HepG2 (cell line): ENCODE data around the gene MB. TPM values are rescaled to one million over a fixed set of nuclear protein-coding genes. Genes with fewer than 3 reads are reported as not detected.

Source experiments
- ATAC-seq: fragments of 200-7000 bp; cut with Tn5 transposase; 3 replicates; pipeline ENCODE4 v1.9.1; 2020; ENCODE audit warnings: mild to moderate bottlenecking, moderate library complexity
- BruUV-seq: library from RNA; stranded (reverse); fragments of 400-500 nt; replicated peaks from 2 replicates; lab custom pipeline; 2021; lab: Mats Ljungman, UMichigan
- CTCF ChIA-PET: fragments of 300-600 bp; formaldehyde crosslinking; extraction: SDS; loops from one replicate; lab custom pipeline; 2021; ENCODE audit warnings: low total read pairs, inconsistent platforms, low intra/inter-chr PET ratio; lab: Yijun Ruan, JAX
- POLR2A ChIA-PET: fragments of 350-600 bp; sonication (Branson Sonifier 250); formaldehyde crosslinking; loops from one replicate; lab custom pipeline; 2020; ENCODE audit warnings: antibody characterized with exemption, inconsistent platforms; lab: Yijun Ruan, JAX
- DNase-seq: peaks from one replicate; pipeline ENCODE4 v3.0.0-alpha.2; 2015; ENCODE audit warnings: low spot score
- FAIRE-seq: peaks from 3 replicates; lab custom pipeline; 2011; peaks lifted over from hg19 to GRCh38; lab: Jason Lieb, UNC
- H2AFZ ChIP-seq: one replicate; pipeline ENCODE4 v1.6.1; 2011; ENCODE audit warnings: low read length, inconsistent platforms
- H3K27ac ChIP-seq: fragments of 300-600 bp; 3 replicates; pipeline ENCODE4 v1.8.0; 2011; ENCODE audit warnings: mixed run types, mild to moderate bottlenecking, mixed read lengths, low read length, inconsistent platforms; ENCODE audit not compliant: insufficient read depth; ENCODE audit errors: extremely low read length
- H3K27me3 ChIP-seq, 2 experiments: fragments of 200-600 bp in 1 of 2; 2 replicates in 1 of 2; 3 replicates in 1 of 2; pipeline versions ENCODE4 v1.6.0 to v1.8.0; 2011; ENCODE audit warnings: low read length in 2 of 2, mild to moderate bottlenecking in 2 of 2, moderate library complexity in 2 of 2, inconsistent platforms in 1 of 2; ENCODE audit not compliant: insufficient read depth in 2 of 2, control insufficient read depth in 1 of 2
- H3K36me3 ChIP-seq, 2 experiments: fragments of 200-600 bp in 1 of 2; replicated peaks in 1 of 2; 2 replicates in 1 of 2; 3 replicates in 1 of 2; pipeline versions ENCODE4 v1.5.1 to v1.8.0; 2011; ENCODE audit warnings: low read length in 2 of 2, inconsistent platforms in 1 of 2; ENCODE audit not compliant: insufficient read depth in 2 of 2, control insufficient read depth in 1 of 2
- H3K4me1 ChIP-seq: 2 replicates; pipeline ENCODE4 v1.5.1; 2012; ENCODE audit warnings: low read length, inconsistent platforms; ENCODE audit not compliant: insufficient read depth
- H3K4me2 ChIP-seq: 2 replicates; pipeline ENCODE4 v1.6.0; 2011; ENCODE audit warnings: low read depth, low read length, inconsistent platforms
- H3K4me3 ChIP-seq, 3 experiments: fragments of 200-600 bp in 1 of 3; sonication (generic), shearing (Covaris generic) in 1 of 3; replicated peaks in 1 of 3; 2 replicates each; pipeline ENCODE4 v1.5.1; 2011 to 2016; ENCODE audit warnings: low read length in 3 of 3, inconsistent platforms in 2 of 3, low read depth in 2 of 3, mild to moderate bottlenecking in 2 of 3, control low read depth in 1 of 3, mixed read lengths in 1 of 3; ENCODE audit not compliant: insufficient read depth in 1 of 3
- H3K79me2 ChIP-seq: one replicate; pipeline ENCODE4 v1.6.1; 2011; ENCODE audit warnings: low read length, inconsistent platforms; ENCODE audit not compliant: insufficient read depth
- H3K9ac ChIP-seq: 2 replicates; pipeline ENCODE4 v1.6.0; 2011; ENCODE audit warnings: mild to moderate bottlenecking, low read depth, low read length, inconsistent platforms; ENCODE audit not compliant: insufficient read depth
- H3K9me3 ChIP-seq: 2 replicates; pipeline ENCODE4 v1.5.1; 2012; ENCODE audit warnings: mild to moderate bottlenecking, low read length
- H4K20me1 ChIP-seq: 2 replicates; pipeline ENCODE4 v1.6.0; 2011; ENCODE audit warnings: inconsistent platforms, mild to moderate bottlenecking, low read length, moderate library complexity; ENCODE audit not compliant: insufficient read depth
- ARNT ChIP-seq: fragments of 450-650 bp; IDR thresholded peaks from 2 replicates; pipeline ENCODE4 v1.6.1; 2017
- CC2D1A ChIP-seq: sonication (generic); formaldehyde crosslinking; IDR thresholded peaks from 2 replicates; pipeline ENCODE4 v1.8.1; 2023; ENCODE audit warnings: mild to moderate bottlenecking, missing genetic modification reagents
- CREB1 ChIP-seq, 2 experiments: fragments of 450-650 bp in 1 of 2; IDR thresholded peaks; 2 replicates each; pipeline ENCODE4 v1.6.1; 2016 to 2017; ENCODE audit warnings: control low read depth in 1 of 2, mild to moderate bottlenecking in 1 of 2, missing compliant biosample characterization in 1 of 2, missing genetic modification characterization in 1 of 2
- FOSL2 ChIP-seq: sonication (generic); formaldehyde crosslinking; IDR thresholded peaks from 2 replicates; pipeline ENCODE4 v1.4.0; 2020; ENCODE audit warnings: missing genetic modification reagents
- HMGA1 ChIP-seq: sonication (generic); formaldehyde crosslinking; conservative IDR thresholded peaks from 2 replicates; pipeline ENCODE4 v1.4.0; 2020; ENCODE audit warnings: missing genetic modification reagents
- MXD4 ChIP-seq: IDR thresholded peaks from 2 replicates; pipeline ENCODE4 v1.6.1; 2016; ENCODE audit warnings: mild to moderate bottlenecking, missing biosample characterization, missing genetic modification reagents
- MXI1 ChIP-seq: IDR thresholded peaks from 3 replicates; pipeline ENCODE4 v1.6.1; 2012; ENCODE audit warnings: low read depth, low read length, inconsistent platforms, borderline replicate concordance
- NR2F2 ChIP-seq: IDR thresholded peaks from 2 replicates; pipeline ENCODE4 v1.6.1; 2012; ENCODE audit warnings: low read depth, inconsistent platforms, borderline replicate concordance
- NR2F6 ChIP-seq, 2 experiments: IDR thresholded peaks; 2 replicates each; pipeline ENCODE4 v1.6.1; 2016; ENCODE audit warnings: antibody characterized with exemption in 1 of 2, mild to moderate bottlenecking in 1 of 2
- PHF5A ChIP-seq: IDR thresholded peaks from one replicate; pipeline ENCODE4 v1.6.1; 2018; ENCODE audit warnings: low read depth, missing genetic modification reagents; ENCODE audit not compliant: unreplicated experiment
- SALL1 ChIP-seq: sonication (generic); formaldehyde crosslinking; IDR thresholded peaks from 2 replicates; pipeline ENCODE4 v1.8.0; 2022; ENCODE audit warnings: mild to moderate bottlenecking, missing genetic modification reagents
- SMC3 ChIP-seq: IDR thresholded peaks from 2 replicates; pipeline ENCODE4 v1.6.1; 2011; ENCODE audit warnings: low read length, improper control_type of control experiment
- SRSF4 ChIP-seq: fragments of 200-400 bp; formaldehyde crosslinking; IDR thresholded peaks from one replicate; pipeline ENCODE4 v1.6.1; 2018; ENCODE audit warnings: mild to moderate bottlenecking, low read depth, low read length, moderate library complexity; ENCODE audit not compliant: poor library complexity, severe bottlenecking
- TCF7 ChIP-seq: sonication (generic); IDR thresholded peaks from 2 replicates; pipeline ENCODE4 v1.6.1; 2016; ENCODE audit warnings: antibody characterized with exemption, low read depth
- TEAD3 ChIP-seq: optimal IDR thresholded peaks from 2 replicates; pipeline ENCODE3; 2016; ENCODE audit warnings: borderline replicate concordance
- ZNF331 ChIP-seq: sonication (generic); formaldehyde crosslinking; IDR thresholded peaks from 2 replicates; pipeline ENCODE4 v1.4.0; 2020; ENCODE audit warnings: missing genetic modification reagents
- ZNF784 ChIP-seq: sonication (generic); formaldehyde crosslinking; IDR thresholded peaks from 2 replicates; pipeline ENCODE4 v1.5.1; 2020; ENCODE audit warnings: missing genetic modification reagents, mild to moderate bottlenecking, borderline replicate concordance
- whole genome bisulfite sequencing: methylation state at CpG from one replicate; pipeline ENCODE4 v1.1.6; 2017; ENCODE audit warnings: low lambda C conversion rate; 5-methylcytosine and 5-hydroxymethylcytosine counted together
- in situ Hi-C: cut with HindIII; loops from 2 replicates; pipeline ENCODE4 v1.10.0; 2017; ENCODE audit warnings: low pct_unique_long_range_greater_than_20kb; ENCODE audit not compliant: extremely low pct_ligation_motif_present
- intact Hi-C: fragments of 100-400 bp; cut with micrococcal nuclease; formaldehyde crosslinking; loops from one replicate; pipeline ENCODE4 v1.10.0; 2022; ENCODE audit not compliant: unreplicated experiment
- polyA plus RNA-seq, 8 experiments: library from polyadenylated mRNA; depleted of rRNA in 3 of 8; stranded (reverse) in 7 of 8; unstranded in 1 of 8; fragments of >200 nt; fragmentation: Illumina TruSeq in 4 of 8; extraction: Trizol in 4 of 8; gene quantifications; 2 replicates each; pipeline versions ENCODE4 v1.2.1 to v1.2.3, GENCODE V29; 2011 to 2016; ENCODE audit warnings: low read depth in 4 of 8, missing spikeins in 1 of 8, mixed read lengths in 1 of 8; ENCODE audit not compliant: insufficient read depth in 1 of 8
- total RNA-seq, 5 experiments: library from RNA; depleted of rRNA; stranded (reverse); fragments of >200 nt; fragmentation: Illumina TruSeq; extraction: Trizol; gene quantifications; 2 replicates each; pipeline ENCODE4 v1.2.3, GENCODE V29; 2016; ENCODE audit warnings: low read depth in 1 of 5
- TF ChIP-seq, protein P1 (sequence below): sonication (generic); formaldehyde crosslinking; IDR thresholded peaks from 2 replicates; pipeline ENCODE4 v1.5.0; 2020; ENCODE audit warnings: mild to moderate bottlenecking, missing genetic modification reagents, moderate library complexity

The MB gene
- total and polyA plus RNA-seq, 2 of the 13 experiments (the other 11 are each of a cell fraction or from before 2014, with no cell fraction given) = 0.07 TPM; not detected in 1

- H2AFZ ChIP-seq = no peak overlapping the region
- H3K79me2 ChIP-seq = no peaks in the 10 kb centered on the region
- no peaks in the 10 kb centered on the region for H3K9me3 ChIP-seq
- DNase-seq (no peak), ATAC-seq (no peak), FAIRE-seq (no peak)
- CTCF ChIA-PET = no interaction called here
- no peak overlapping the region for H3K4me3 ChIP-seq
- H3K27ac ChIP-seq = no peak overlapping the region
- H3K36me3 ChIP-seq = no peaks in the 10 kb centered on the region
- in situ Hi-C loops = loop anchor here (10.0 kb wide), 2 partner anchors 102 to 202 kb away; no protein-coding TSS in a partner anchor
- BruUV-seq = no TSS peak
- POLR2A ChIA-PET = no interaction called here
- no peak overlapping the region for H3K4me2 ChIP-seq
- no peaks in the 10 kb centered on the region for H4K20me1 ChIP-seq
- WGBS = 43% methylated on average over 3 of the region's 3 CpGs
- H3K4me1 ChIP-seq = peaks cover 11% of the 10 kb centered on the region; the same call in 1 of the 2 replicates
- H3K27me3 ChIP-seq = no peaks in the 10 kb centered on the region
- intact Hi-C loops = no loop called here
- no peak for TF ChIP-seq ZNF784 (CRISPR knock-in tag)
- TF ChIP-seq NR2F2 = no peak
- no peak for TF ChIP-seq SRSF4
- no peak for TF ChIP-seq ARNT
- TF ChIP-seq PHF5A (CRISPR knock-in tag) = no peak
- TF ChIP-seq CREB1 (IDR thresholded peaks at IDR 0.05) = no peak
- TF ChIP-seq CREB1 (CRISPR knock-in tag; IDR thresholded peaks at IDR 0.05) = no peak
- no peak overlapping the region for H3K9ac ChIP-seq
Measured at GRCh38 chr22:35632935-35633334, 15.8 kb upstream of the MB start.

GRCh38 chr22:35631597-35631996 is 14.5 kb upstream of the MB start:
- FAIRE-seq (peak; percentile 42), DNase-seq (peak; percentile 60), ATAC-seq (peak; percentile 75)
- in situ Hi-C loops (loop anchor here (10.0 kb wide), 2 partner anchors 103 to 203 kb away; no protein-coding TSS in a partner anchor), intact Hi-C loops (loop anchor here (2.0 kb wide), 1 partner anchor 211 kb away; no protein-coding TSS in a partner anchor)
- Histone ChIP-seq H3K4me1 (peaks cover 16% of the 10 kb centered on the region), H3K27ac (no peak overlapping the region), H3K36me3 (no peaks in the 10 kb centered on the region), H3K9me3 (no peaks in the 10 kb centered on the region), H3K4me3 (no peak overlapping the region), H4K20me1 (no peaks in the 10 kb centered on the region), H3K9ac (no peak overlapping the region), H2AFZ (no peak overlapping the region), H3K4me2 (no peak overlapping the region), H3K27me3 (no peaks in the 10 kb centered on the region), H3K79me2 (no peaks in the 10 kb centered on the region)
- ChIA-PET CTCF (interaction anchor here (0.7 to 1.3 kb wide), 2 partner anchors 290 to 435 kb away, joined by 4 to 6 read pairs; no protein-coding TSS in a partner anchor), POLR2A (interaction anchor here (1.4 to 1.6 kb wide), 2 partner anchors 17 to 102 kb away, joined by 3 to 5 read pairs; partner anchors contain the start of gene APOL6)
- BruUV-seq = no TSS peak
- 0% methylated on average over 5 of the region's 5 CpGs for WGBS
- peak; percentile 37 for TF ChIP-seq FOSL2 (CRISPR knock-in tag)
- peak; percentile 84 for TF ChIP-seq TEAD3 (CRISPR knock-in tag)
- TF ChIP-seq CC2D1A (CRISPR knock-in tag) = no peak
- TF ChIP-seq TCF7 = no peak
- no peak for TF ChIP-seq HMGA1 (CRISPR knock-in tag)
- TF ChIP-seq MXI1 = 0 out of 3 replicates have a peak, but pooled peaks have one; percentile 8
- TF ChIP-seq ZNF331 (CRISPR knock-in tag) = peak; percentile 21; the same call in 1 of the 2 replicates
- TF ChIP-seq, protein P1, sequence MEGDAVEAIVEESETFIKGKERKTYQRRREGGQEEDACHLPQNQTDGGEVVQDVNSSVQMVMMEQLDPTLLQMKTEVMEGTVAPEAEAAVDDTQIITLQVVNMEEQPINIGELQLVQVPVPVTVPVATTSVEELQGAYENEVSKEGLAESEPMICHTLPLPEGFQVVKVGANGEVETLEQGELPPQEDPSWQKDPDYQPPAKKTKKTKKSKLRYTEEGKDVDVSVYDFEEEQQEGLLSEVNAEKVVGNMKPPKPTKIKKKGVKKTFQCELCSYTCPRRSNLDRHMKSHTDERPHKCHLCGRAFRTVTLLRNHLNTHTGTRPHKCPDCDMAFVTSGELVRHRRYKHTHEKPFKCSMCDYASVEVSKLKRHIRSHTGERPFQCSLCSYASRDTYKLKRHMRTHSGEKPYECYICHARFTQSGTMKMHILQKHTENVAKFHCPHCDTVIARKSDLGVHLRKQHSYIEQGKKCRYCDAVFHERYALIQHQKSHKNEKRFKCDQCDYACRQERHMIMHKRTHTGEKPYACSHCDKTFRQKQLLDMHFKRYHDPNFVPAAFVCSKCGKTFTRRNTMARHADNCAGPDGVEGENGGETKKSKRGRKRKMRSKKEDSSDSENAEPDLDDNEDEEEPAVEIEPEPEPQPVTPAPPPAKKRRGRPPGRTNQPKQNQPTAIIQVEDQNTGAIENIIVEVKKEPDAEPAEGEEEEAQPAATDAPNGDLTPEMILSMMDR (CRISPR knock-in tag) = peak; percentile 86
- no peak for TF ChIP-seq MXD4 (CRISPR knock-in tag)
- TF ChIP-seq SALL1 = peak; percentile 28; the same call in 1 of the 2 replicates
- no peak for TF ChIP-seq NR2F6 (IDR thresholded peaks at IDR 0.05)
- peak; percentile 35; the same call in 1 of the 2 replicates for TF ChIP-seq NR2F6 (CRISPR knock-in tag; IDR thresholded peaks at IDR 0.05)
- TF ChIP-seq SMC3 = peak; percentile 53
